ENCODE data around the gene SUN2. TPM values are rescaled to one million over a fixed set of nuclear protein-coding genes. Genes with fewer than 3 reads are reported as not detected.

The SUN2 gene
- total RNA-seq, 2 experiments from 2014 or later = 101 to 107 TPM

DNA sequence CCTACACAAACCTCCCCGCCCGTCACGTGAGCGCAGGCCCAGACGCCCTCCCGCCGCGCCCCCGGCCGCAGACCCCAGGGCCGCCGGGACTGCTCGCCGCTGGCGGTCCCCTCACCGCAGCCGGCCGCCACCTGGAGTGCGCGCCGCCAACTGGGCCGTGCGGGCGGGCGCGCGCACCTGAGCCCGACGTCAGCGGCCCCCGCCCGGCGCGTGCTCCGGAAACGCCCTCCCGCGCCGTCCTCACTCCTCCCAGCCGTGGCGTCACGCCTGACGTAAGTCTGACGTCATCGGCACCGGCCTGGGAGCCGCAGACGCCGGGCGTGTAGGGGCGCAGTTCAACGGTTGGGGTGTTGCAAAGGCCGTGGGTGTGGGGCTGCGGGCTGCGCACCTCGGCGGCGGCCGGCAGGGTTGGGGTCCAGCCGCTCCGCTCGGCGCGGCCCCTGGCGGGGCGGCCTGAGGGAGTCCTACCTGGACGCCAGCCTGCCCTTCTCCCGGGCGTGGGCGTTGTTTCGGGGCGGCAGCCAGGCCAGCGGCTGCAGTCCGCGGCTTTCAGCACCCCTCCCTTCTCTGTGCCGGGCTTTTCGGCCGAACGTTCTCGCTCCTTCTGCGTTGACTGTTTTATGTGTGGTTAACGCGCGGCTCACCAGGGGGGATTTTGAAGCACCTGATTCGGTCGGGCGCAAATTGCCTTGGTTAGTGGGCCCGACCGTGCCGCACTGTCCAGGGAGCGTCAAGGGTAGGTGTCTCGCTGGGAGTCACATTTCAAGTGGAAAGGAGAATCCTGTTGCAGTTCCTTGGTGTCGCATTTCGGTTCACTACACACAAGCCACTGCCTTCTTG is 54.8 kb downstream of the SUN2 start, which contains the start of gene JOSD1:
Gene JOSD1, minus strand, starts transcription at position 155 of the 840 bp plus-strand sequence. CDS start 956 bp downstream, outside the sequence.
- peak; percentile 25 for ATAC-seq
- peak within 1 kb of the TSS; percentile 99 for H3K27ac Mint-ChIP-seq
- ChIA-PET CTCF (no interaction called here), POLR2A (interaction anchor here (1.0 to 6.3 kb wide), 3 partner anchors 11 to 28 kb away, joined by 3 to 62 read pairs (median 6); partner anchors contain the start of gene TOMM22)
- peaks cover 49% of the 10 kb centered on the region for H3K4me1 Mint-ChIP-seq (ENCODE audit: low read depth)
- H3K9me3 Mint-ChIP-seq = no peaks in the 10 kb centered on the region
- TF ChIP-seq CTCF (IDR thresholded peaks at IDR 0.05) = no peak
- peaks cover 39% of the 10 kb centered on the region for H3K36me3 Mint-ChIP-seq (ENCODE audit: low read depth)
- H3K27me3 Mint-ChIP-seq = no peaks in the 10 kb centered on the region
- intact Hi-C loops (cut with micrococcal nuclease) = loop anchor here (10.0 kb wide), 1 partner anchor 54 kb away; the partner anchor contains the start of gene SUN2
- peak within 1 kb of the TSS; percentile 90 for H3K4me3 Mint-ChIP-seq
- peak; percentile 98 for DNase-seq

GRCh38 chr22:38700270-38700788 is 55.5 kb downstream of the SUN2 start:
- Mint-ChIP-seq H3K4me3 (peak overlapping the region; percentile 90), H3K4me1 (ENCODE audit: low read depth) (peaks cover 50% of the 10 kb centered on the region), H3K36me3 (ENCODE audit: low read depth) (peaks cover 41% of the 10 kb centered on the region), H3K9me3 (no peaks in the 10 kb centered on the region), H3K27ac (peak overlapping the region; percentile 96), H3K27me3 (no peaks in the 10 kb centered on the region)
- peak; percentile 45 for DNase-seq
- ChIA-PET CTCF (interaction anchor here (3.1 kb wide), 1 partner anchor 18 kb away, joined by 16 read pairs; the partner anchor contains the start of gene TOMM22), POLR2A (interaction anchor here (0.7 to 6.3 kb wide), 7 partner anchors 8 to 54 kb away, joined by 3 to 62 read pairs (median 6); partner anchors contain the start of gene TOMM22)
- peak; percentile 1 for ATAC-seq
- TF ChIP-seq CTCF (IDR thresholded peaks at IDR 0.05) = no peak
- intact Hi-C loops (cut with micrococcal nuclease) = loop anchor here (10.0 kb wide), 1 partner anchor 54 kb away; the partner anchor contains the start of gene SUN2

DNA sequence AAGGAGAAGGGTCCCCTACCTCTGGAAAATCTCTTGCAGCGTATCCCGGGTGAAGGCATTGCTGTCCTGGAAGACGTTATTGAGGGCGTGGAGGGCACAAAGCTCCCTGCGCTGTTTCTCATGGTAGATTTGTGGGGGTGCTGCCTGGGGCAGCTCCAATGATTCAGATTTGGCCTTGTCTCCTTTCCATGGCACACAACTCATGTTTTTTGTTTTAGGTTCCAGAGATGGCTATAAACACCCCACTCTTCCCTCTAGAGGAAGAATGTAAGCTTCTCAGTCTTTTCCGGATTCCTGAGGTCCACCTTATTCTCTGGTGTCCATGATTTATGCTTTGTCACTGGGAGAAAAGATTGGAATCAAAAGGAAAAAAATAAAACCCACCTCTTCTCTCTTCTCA is 56.0 kb downstream of the SUN2 start:
- H3K4me1 Mint-ChIP-seq (ENCODE audit: low read depth) = peaks cover 51% of the 10 kb centered on the region
- H3K9me3 Mint-ChIP-seq = no peaks in the 10 kb centered on the region
- ChIA-PET POLR2A (interaction anchor here (0.7 to 6.3 kb wide), 9 partner anchors 9 to 55 kb away, joined by 3 to 62 read pairs (median 3); partner anchors contain the start of gene TOMM22), CTCF (interaction anchor here (1.3 to 3.1 kb wide), 2 partner anchors 16 to 18 kb away, joined by 3 to 16 read pairs; partner anchors contain the start of gene TOMM22)
- no peaks in the 10 kb centered on the region for H3K27me3 Mint-ChIP-seq
- H3K36me3 Mint-ChIP-seq (ENCODE audit: low read depth) = peaks cover 47% of the 10 kb centered on the region
- no peak for TF ChIP-seq CTCF (IDR thresholded peaks at IDR 0.05)
- peak overlapping the region; percentile 90 for H3K4me3 Mint-ChIP-seq
- no peak for ATAC-seq
- DNase-seq = no peak
- intact Hi-C loops (cut with micrococcal nuclease) = loop anchor here (10.0 kb wide), 1 partner anchor 55 kb away; the partner anchor contains the start of gene SUN2
- H3K27ac Mint-ChIP-seq = peak overlapping the region; percentile 96

GRCh38 chr22:38699143-38699542 is 56.7 kb downstream of the SUN2 start:
- intact Hi-C loops (cut with micrococcal nuclease) = no loop called here
- no peak for TF ChIP-seq CTCF (IDR thresholded peaks at IDR 0.05)
- POLR2A ChIA-PET = interaction anchor here (0.6 to 6.3 kb wide), 8 partner anchors 9 to 187 kb away, joined by 3 to 62 read pairs (median 4); partner anchors contain the start of gene TOMM22

More at GRCh38 chr22:38699143-38699542, 56.7 kb downstream of the SUN2 start:
- peaks cover 50% of the 10 kb centered on the region for H3K4me1 Mint-ChIP-seq (ENCODE audit: low read depth)
- DNase-seq (no peak), ATAC-seq (no peak)
- peak overlapping the region; percentile 96 for H3K27ac Mint-ChIP-seq
- no peaks in the 10 kb centered on the region for H3K9me3 Mint-ChIP-seq
- no peaks in the 10 kb centered on the region for H3K27me3 Mint-ChIP-seq
- H3K36me3 Mint-ChIP-seq (ENCODE audit: low read depth) = peaks cover 51% of the 10 kb centered on the region
- H3K4me3 Mint-ChIP-seq = peak overlapping the region; percentile 90
- CTCF ChIA-PET = interaction anchor here (0.9 to 3.1 kb wide), 5 partner anchors 15 to 1092 kb away, joined by 3 to 16 read pairs (median 3); partner anchors contain the start of gene TOMM22

Data from activated CD8-positive, alpha-beta T cell treated with anti-CD3 and anti-CD28 coated beads for 36 hours (primary cell).